IPS-18a (cell line): ENCODE results near the gene PDE8B.

ENCODE experiments used
- H3K27ac ChIP-seq: one replicate; pipeline ENCODE4 v1.5.1; 2013; ENCODE audit warnings: low read length
- H3K27me3 ChIP-seq: one replicate; pipeline ENCODE4 v1.6.1; 2013; ENCODE audit warnings: mild to moderate bottlenecking, low read length; ENCODE audit not compliant: control insufficient read depth, insufficient read depth
- H3K36me3 ChIP-seq: one replicate; pipeline ENCODE4 v1.6.1; 2013; ENCODE audit warnings: low read depth, low read length; ENCODE audit not compliant: control insufficient read depth
- H3K4me1 ChIP-seq: one replicate; pipeline ENCODE4 v1.6.1; 2013; ENCODE audit warnings: low read depth, low read length; ENCODE audit not compliant: control insufficient read depth
- H3K4me3 ChIP-seq: one replicate; pipeline ENCODE4 v1.5.1; 2013; ENCODE audit warnings: low read length
- H3K9ac ChIP-seq: one replicate; pipeline ENCODE4 v1.6.1; 2013; ENCODE audit warnings: mild to moderate bottlenecking, low read length, moderate library complexity
- H3K9me3 ChIP-seq: one replicate; pipeline ENCODE4 v1.6.1; 2013; ENCODE audit warnings: low read depth, low read length; ENCODE audit not compliant: control insufficient read depth

The PDE8B gene

GRCh38 chr5:77358255-77359205 is 148.1 kb downstream of the PDE8B start:
- Histone ChIP-seq H3K36me3 (no peaks in the 10 kb centered on the region), H3K27ac (no peak overlapping the region), H3K4me3 (no peak overlapping the region), H3K27me3 (no peaks in the 10 kb centered on the region), H3K4me1 (no peaks in the 10 kb centered on the region), H3K9ac (no peak overlapping the region), H3K9me3 (no peaks in the 10 kb centered on the region)

GRCh38 chr5:77359231-77359630 is 148.8 kb downstream of the PDE8B start:
- Histone ChIP-seq H3K9ac (no peak overlapping the region), H3K9me3 (no peaks in the 10 kb centered on the region), H3K36me3 (no peaks in the 10 kb centered on the region), H3K27ac (no peak overlapping the region), H3K4me3 (no peak overlapping the region), H3K4me1 (no peaks in the 10 kb centered on the region), H3K27me3 (no peaks in the 10 kb centered on the region)

DNA sequence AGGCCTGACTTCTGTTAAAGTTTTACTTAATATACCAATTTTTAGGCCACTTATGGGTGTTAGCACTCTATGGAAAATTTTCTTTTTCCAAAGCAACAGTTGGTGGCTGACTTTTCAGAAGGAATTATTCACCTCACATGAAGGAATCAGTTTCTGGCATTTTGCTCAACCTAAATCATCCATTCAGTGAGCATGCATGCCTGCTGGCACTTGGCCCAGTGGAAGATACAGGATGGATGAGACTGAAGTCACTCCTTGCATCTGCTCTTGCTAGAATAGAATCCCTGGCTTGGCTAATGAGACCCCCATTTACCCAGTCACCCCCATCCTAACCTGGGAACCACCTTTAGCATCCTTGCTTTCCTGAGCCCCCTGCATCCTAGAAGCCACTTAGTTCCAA is 149.9 kb downstream of the PDE8B start:
- Histone ChIP-seq H3K4me3 (no peak overlapping the region), H3K27ac (no peak overlapping the region), H3K27me3 (no peaks in the 10 kb centered on the region), H3K9me3 (no peaks in the 10 kb centered on the region), H3K9ac (no peak overlapping the region), H3K36me3 (no peaks in the 10 kb centered on the region), H3K4me1 (no peaks in the 10 kb centered on the region)

- H3K4me1 ChIP-seq = no peaks in the 10 kb centered on the region
- H3K27ac ChIP-seq = no peak overlapping the region
- H3K9me3 ChIP-seq = no peaks in the 10 kb centered on the region
- no peaks in the 10 kb centered on the region for H3K27me3 ChIP-seq
- no peak overlapping the region for H3K9ac ChIP-seq
- no peak overlapping the region for H3K4me3 ChIP-seq
- no peaks in the 10 kb centered on the region for H3K36me3 ChIP-seq
Observed at GRCh38 chr5:77360973-77361372, 150.5 kb downstream of the PDE8B start.

DNA sequence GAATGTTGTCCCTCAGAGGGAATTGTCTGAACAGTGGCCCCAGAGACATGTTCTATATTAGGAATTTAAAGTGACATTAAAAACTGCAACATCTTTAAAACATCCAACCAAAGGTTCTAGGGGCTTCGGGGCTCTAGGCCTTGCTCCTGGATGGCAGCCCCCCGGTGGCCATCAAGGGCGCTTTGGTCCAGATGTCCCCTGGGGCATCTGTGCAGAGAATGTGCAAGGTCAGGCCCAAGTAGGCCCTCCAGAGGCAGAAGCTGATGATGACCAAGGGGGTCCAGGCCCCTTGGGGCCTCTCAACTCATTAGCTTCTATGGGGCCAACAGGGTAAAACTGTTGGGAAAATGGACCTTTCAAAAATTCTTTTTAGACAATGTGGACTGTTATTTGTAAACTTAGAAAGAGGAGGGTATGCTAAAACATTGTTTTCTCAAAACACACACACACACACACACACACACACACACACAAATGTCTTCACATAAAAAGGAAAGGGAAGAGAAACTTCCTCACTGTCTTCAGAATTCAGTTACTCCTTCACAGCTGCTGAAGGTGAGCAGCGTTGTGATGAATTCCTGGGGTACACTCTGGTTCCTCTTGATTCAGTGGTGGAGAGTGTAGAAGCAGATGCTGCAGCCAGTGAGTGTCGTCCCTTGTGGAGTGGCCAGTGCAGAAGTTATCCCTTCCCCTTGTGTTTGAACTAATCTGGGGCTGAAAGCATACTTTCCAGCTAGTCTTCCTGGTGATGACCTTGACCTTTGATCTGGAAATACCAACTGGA is 156.4 kb downstream of the PDE8B start:
- Histone ChIP-seq H3K4me3 (no peak overlapping the region), H3K27me3 (no peaks in the 10 kb centered on the region), H3K9ac (no peak overlapping the region), H3K27ac (no peak overlapping the region), H3K9me3 (no peaks in the 10 kb centered on the region), H3K4me1 (no peaks in the 10 kb centered on the region), H3K36me3 (no peaks in the 10 kb centered on the region)

- Histone ChIP-seq H3K9ac (no peak overlapping the region), H3K4me3 (no peak overlapping the region), H3K27me3 (no peaks in the 10 kb centered on the region), H3K36me3 (no peaks in the 10 kb centered on the region), H3K9me3 (no peaks in the 10 kb centered on the region), H3K4me1 (no peaks in the 10 kb centered on the region), H3K27ac (no peak overlapping the region)
Observed at GRCh38 chr5:77367741-77368140, 157.3 kb downstream of the PDE8B start.

GRCh38 chr5:77368367-77368766 is 157.9 kb downstream of the PDE8B start:
- H3K36me3 ChIP-seq = no peaks in the 10 kb centered on the region
- H3K9me3 ChIP-seq = no peaks in the 10 kb centered on the region
- no peaks in the 10 kb centered on the region for H3K27me3 ChIP-seq
- no peak overlapping the region for H3K27ac ChIP-seq
- no peaks in the 10 kb centered on the region for H3K4me1 ChIP-seq
- H3K9ac ChIP-seq = no peak overlapping the region
- H3K4me3 ChIP-seq = no peak overlapping the region

- Histone ChIP-seq H3K4me1 (no peaks in the 10 kb centered on the region), H3K27me3 (no peaks in the 10 kb centered on the region), H3K9ac (no peak overlapping the region), H3K4me3 (no peak overlapping the region), H3K9me3 (no peaks in the 10 kb centered on the region), H3K36me3 (no peaks in the 10 kb centered on the region), H3K27ac (no peak overlapping the region)
Observed at GRCh38 chr5:77369566-77369965, 159.1 kb downstream of the PDE8B start.

DNA sequence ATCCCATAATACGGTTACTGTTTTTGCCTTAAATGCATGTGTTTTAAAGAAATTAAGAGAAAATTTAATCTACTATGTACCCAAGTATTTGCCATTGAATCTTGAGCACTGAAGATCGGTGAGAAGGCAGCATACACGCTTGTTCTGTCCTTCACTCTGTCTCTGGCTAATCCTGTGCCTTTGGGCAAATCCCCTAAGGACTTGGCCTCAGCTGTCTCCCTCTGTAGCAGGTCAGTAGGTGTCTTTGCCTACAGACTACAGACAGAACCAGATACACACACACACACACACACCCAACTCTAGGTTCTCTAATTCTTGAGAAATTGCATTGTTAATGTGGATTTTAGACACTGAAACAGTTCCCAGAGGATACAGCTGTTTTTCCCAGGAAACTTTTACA is 164.2 kb downstream of the PDE8B start:
- Histone ChIP-seq H3K27me3 (no peaks in the 10 kb centered on the region), H3K9me3 (no peaks in the 10 kb centered on the region), H3K36me3 (no peaks in the 10 kb centered on the region), H3K4me3 (no peak overlapping the region), H3K4me1 (peaks cover 10% of the 10 kb centered on the region), H3K9ac (no peak overlapping the region), H3K27ac (no peak overlapping the region)

GRCh38 chr5:77376609-77377300 is 166.3 kb downstream of the PDE8B start:
- Histone ChIP-seq H3K27ac (no peak overlapping the region), H3K4me3 (no peak overlapping the region), H3K9me3 (no peaks in the 10 kb centered on the region), H3K27me3 (no peaks in the 10 kb centered on the region), H3K9ac (no peak overlapping the region), H3K36me3 (no peaks in the 10 kb centered on the region), H3K4me1 (peaks cover 10% of the 10 kb centered on the region)

- no peak overlapping the region for H3K27ac ChIP-seq
Observed at GRCh38 chr5:77379558-77380061, 169.1 kb downstream of the PDE8B start.

More at GRCh38 chr5:77379558-77380061, 169.1 kb downstream of the PDE8B start:
- Histone ChIP-seq H3K4me1 (peaks cover 10% of the 10 kb centered on the region), H3K36me3 (no peaks in the 10 kb centered on the region), H3K4me3 (no peak overlapping the region), H3K9ac (no peak overlapping the region), H3K9me3 (no peaks in the 10 kb centered on the region), H3K27me3 (no peaks in the 10 kb centered on the region)
